Measurements from ENCODE around the gene SUSD6.

SUSD6 gene

DNA sequence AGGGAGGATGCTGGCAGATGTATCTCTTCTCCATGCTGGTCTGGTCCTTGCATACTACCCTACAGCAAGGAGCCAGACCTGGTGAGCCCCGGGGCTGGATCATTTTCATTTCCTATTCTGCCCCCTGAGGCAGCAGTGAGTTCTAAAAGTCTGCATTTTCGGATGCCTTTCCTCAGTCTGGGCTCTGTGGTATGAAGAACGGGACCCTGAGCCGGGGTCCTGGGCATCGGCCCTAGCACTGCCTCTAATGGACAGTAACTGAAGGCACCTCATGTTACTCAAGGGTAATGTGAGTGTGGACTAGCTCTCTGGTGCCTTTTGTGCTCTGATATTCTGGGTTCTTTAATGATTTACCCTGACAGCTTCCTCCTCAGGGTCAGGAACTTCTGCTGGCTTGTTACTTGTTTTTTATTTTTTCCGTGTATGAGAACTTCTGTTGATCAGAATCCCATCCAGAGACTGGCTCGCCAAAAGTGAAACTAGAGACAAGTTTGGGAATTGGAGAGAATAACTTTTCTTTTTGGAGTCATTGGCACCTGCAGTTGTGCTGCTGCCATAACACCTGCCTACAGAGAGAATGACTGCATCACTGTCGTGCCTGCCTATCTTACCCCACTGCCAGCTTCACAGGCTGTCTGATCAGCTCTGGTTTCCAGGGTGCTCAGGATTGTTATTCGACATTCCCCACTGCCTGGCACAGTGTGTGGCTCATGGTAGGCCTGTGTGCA, 62.3 kb downstream of the SUSD6 start:
- DNase-seq (ENCODE audit: low read depth in 2 of 2): no peak

DNA sequence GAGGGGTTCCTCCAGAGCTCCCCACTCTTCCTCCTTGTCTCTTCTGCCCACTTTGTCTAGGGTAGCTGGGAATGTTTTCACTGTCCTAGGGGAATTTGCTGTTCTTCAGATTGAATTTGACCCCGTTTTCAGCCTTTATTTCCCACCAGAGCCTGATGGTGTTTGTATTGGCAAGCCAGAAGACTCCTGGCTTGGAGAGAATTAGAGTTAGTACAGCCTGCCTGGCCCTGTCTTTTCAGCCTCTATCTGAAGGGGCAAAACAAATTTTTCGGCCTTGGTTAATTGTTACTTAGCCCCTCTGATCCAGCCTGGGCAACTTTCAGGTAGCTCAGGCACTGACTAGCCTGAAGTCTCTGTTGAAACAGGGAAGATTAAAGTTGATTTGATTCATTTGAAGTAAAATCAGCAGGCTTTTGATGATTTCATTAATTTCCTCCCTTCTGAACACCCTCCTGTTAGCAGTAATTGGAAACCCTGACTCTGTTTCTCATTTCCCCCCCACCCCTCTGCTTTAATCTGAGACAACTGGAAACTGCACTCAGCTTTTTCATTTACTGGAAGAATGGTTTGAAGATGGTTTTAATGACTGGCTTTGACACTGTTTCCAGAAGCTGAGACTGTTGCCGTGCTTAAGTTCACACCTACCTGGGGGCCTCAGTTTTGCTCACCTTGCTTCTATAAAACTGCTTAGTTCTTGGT, 63.3 kb downstream of the SUSD6 start:
- no peak for DNase-seq (ENCODE audit: low read depth in 2 of 2)

DNA sequence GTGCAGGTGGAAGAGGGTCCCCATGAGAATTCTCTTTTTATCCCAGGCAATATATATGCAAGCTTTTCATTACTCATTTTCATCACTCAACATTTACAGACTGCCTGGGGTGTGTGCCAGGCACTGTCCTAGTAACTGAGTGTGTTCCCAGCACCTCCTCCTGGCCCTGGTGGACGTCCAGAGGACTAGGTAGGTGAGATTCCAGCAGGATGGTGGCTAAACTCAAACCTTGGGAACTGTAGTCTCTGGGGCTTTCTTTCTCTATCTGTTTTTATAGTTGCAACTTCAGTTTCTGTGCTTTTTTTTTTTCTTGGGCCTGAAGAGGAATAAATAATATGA, 63.8 kb downstream of the SUSD6 start:
- no peak for DNase-seq (ENCODE audit: low read depth in 2 of 2)

DNA sequence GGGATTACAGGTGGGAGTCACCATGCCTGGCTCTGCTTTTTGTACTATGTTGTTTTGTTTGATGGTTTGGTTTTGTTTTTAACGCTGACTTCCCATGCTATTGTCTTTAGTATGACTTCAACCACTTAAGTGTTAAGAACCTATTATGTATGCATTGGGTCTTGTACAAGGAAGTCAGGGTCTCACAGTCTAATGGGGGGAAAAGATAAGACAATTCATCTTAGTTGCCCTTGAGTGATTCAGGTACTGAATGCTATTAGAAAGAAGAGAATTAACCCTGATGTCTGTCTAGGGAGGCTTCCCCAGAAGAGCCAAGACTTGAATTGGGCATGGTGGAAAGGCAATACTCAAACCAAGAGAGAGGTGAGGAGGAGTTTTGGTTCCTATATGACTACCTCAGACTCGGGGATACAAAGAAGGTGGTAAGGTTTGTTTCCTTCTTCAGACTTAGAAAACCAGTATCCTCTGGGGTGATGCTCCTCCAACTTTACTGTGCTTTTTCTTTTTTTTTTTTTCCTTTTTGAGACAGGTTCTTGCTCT, 64.6 kb downstream of the SUSD6 start:
- no peak for DNase-seq (ENCODE audit: low read depth in 2 of 2)

DNA sequence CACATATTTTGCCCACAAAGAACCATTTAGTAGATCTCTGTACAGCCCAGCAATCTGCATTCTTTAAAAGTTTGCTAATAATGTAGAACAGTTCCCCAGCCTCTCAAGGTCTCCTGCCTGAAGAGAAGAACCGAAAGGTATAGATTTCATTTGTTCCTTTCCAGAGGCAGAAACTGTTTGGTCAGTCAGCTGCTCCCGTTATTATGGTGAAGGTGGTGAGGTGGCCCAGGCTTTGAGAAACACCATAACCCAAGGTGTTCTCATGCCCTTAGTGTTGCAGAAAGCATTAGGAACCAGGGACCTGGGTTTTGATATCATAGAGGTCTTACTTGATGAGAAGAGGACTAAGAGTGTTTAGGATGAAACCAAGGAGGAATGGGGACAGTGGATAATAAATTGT, 65.3 kb downstream of the SUSD6 start:
- no peak for DNase-seq (ENCODE audit: low read depth in 2 of 2)

DNA sequence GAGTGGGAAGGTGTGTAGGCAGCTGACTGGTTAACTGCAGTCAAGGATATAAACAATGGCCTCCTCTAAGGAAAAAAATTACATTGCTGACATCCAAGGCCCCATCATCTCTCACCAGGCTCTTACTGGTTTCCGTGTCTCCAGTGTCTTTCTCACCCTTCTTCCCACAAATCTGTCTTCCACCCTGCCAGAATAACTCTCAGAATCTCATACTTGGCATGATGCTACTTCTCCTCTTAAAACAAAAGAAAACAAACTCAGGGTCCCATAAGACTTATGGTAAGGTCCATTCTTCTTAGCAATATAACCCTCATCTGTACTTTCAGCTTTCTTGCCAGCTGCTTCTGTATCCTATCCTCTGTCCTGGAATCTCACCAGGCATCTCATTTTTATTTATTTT, 68.9 kb downstream of the SUSD6 start:
- no peak for DNase-seq (ENCODE audit: low read depth in 2 of 2)

DNA sequence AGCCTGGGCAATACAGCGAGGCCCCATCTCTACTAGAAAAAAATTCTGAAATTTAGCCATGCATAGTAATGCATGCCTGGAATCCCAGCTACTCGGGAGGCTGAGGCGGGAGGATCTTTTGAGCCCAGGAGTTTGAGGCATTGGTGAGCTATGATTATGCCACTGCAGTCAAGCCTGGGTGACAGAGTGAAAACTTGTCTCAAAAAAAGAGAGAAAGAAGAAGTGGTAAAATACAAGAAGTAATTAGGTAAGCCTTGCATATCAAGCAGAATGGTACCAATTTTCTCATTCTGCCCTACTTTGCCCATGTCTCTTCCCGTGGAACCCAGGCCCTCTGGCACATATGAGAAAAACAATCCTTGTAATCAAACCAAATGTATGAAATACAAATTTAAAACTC, 70.7 kb downstream of the SUSD6 start:
- no peak for DNase-seq (ENCODE audit: low read depth in 2 of 2)

DNA sequence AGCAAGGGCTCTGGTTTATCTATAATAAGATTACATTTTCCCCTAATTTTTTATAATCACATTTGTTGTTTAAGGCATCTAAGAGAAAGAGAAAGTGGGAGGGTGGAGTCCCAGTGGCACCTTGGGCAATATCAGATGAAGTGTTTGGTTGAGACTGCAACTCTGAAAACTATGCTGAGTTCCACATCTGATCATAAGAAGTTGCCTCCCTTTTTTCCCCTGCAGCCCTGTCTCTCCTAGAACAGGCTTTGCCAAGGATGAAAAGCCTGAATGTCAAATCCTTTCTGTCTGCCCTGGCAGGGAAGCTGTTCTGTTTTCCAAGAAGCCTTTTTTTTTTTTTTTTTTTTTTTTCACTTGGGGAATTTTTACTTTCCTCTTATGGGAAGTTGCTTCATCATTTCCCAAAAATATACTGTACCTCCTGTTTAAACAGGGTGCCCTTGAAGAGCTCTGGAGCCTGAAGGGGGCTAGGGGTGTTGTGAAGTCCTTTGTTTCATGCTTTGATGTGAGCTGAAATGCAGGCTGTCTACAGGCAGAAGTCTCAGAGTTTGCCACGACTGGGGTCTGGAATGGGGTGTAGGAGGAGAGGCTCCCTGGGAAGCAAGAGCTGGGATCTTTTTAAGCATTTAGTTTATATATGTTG, 71.3 kb downstream of the SUSD6 start:
- no peak for DNase-seq (ENCODE audit: low read depth in 2 of 2)

DNA sequence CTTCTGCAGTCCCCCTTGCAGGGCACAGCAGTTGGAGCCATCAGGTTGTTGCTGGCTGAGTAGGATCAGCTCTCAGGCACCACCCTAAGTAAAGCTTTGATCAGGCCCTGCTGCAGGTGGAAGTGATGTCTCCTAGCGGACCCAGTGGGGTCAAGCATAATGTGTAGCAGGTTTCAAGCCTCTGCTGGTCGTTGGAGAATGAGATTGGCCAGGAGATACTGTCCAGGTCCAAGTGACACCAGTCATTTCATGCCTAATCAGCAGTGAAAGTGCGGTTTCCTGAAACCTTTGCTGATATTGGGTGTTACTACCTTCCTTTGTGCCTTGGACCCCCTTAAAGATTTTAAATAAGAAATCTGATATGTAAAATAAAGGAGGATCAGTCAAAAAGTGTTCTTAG, 72.6 kb downstream of the SUSD6 start:
- no peak for DNase-seq (ENCODE audit: low read depth in 2 of 2)

DNA sequence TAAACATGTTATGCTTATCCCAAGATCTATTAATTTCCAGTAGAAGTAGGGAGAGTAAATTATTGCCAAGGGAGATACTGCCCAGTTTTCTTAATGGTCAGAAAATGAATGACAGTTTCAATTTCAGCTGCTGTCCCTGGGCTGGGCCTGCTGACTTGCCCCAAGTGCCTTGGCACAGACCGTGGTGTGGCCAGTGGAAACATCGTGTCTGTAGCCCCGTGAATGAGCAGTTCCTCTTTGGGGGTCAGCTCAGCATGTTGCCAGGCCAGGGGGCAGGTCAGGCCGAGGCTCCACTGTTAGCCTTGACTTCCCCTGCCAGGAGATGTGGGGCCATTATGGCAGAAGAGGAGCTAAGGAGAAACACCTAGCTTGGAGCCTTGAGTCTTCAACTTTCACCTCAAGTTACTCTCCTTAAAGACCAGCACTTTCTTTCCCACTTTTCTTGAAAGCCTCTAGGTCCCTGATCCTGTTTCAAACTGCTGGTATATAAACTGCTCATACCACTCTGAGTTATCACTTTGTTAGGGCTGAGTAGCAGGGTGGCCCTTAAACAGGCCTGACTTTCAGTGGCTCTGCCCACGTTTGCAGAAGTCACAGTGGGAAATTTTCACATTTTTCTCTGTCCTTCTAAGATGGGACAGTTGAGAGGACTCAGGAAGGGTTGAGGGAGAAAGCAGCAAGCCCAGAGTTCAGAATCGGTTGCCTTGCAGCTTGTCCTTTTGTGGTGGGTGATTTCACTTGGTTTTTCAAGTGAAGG, 73.2 kb downstream of the SUSD6 start:
- DNase-seq (ENCODE audit: low read depth in 2 of 2): no peak

DNA sequence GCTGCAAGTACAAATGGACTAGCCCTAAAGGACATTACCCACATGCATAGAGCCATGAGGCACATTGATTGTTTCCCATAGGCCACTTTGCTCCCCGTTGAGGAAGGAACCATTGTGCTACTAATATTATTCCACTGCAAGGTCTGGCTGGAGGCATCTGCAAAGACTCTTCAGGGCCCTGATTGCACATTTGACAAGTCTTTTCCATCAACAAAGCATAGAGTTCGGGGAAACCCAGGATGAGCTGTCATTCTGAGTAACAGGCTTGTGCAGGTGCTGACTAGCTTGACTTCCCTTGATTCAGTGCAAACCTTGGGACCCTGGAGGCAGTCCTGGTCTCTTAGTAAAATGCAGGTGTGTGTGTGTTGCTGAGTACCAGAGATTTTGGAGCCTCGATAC, 73.8 kb downstream of the SUSD6 start:
- peak; percentile 63 to 64 for DNase-seq (ENCODE audit: low read depth in 2 of 2)

DNA sequence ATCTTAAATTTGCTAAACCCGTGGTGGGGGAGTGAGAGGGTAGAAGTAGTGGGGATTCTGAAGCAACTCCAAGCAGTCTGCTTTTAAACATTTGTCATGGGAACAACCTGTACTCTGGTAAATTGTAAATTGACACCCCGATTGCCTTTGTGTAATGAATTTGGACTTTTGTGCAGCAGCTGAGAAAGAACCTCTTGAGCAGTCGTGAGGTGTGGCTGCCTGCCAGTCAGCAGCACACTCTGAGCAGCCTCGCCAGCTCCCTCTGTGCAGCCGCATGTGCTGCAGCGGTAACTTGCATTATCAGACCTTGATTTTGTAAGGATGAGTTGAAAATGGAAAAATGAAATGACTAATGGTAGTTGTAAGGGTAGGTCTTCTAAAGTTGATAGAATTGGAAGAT, 74.3 kb downstream of the SUSD6 start:
- no peak for DNase-seq (ENCODE audit: low read depth in 2 of 2)

DNA sequence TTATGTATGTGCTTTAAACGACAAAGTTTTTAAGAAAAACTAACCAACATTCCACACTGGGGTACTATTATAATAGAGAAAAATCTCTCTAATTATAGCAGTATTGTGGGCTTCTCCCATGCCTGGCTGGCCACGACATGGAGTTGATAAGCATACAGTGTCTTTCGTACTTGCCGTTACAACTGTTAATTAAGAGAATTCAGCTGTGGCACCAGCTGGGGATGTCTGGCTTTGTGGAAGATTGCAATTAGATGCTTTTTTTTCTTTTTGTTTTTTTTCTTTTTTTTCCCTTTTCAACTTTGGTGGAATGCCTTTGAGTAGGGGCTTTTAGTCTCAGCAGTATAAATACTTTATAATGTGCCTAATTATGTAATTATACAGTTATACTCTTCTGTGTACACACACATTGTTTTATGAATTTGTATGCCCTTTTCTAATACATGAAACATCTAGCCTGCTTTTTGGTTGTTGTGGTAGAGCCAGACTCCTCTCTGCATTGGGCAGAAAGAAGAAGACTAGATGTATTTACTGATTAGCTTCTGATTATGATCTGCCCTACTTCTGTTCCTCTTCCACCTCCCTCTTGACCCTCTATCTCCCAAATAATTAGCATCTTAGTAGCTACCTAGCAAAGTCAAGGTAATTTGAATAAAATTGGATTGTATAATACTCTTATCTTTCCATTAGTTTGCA, 76.4 kb downstream of the SUSD6 start:
- no peak for DNase-seq (ENCODE audit: low read depth in 2 of 2)

DNA sequence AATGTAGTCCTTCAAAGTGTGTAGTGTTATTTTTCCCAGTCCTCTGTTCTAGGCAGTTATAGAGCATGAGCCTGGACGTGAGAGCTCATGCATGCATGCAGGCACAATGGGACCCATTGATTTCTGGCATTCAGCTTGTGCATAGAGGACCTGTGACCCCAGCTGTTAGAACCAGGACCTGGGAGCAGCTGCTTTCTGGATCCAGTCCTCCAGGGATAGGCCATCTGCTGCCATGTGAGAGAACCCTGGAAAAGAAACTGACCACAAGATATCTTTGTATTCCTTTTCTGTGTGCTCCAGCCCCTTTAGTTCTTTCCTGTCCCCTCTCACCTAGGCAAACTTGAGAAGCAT, 76.9 kb downstream of the SUSD6 start:
- DNase-seq (ENCODE audit: low read depth in 2 of 2): no peak

DNA sequence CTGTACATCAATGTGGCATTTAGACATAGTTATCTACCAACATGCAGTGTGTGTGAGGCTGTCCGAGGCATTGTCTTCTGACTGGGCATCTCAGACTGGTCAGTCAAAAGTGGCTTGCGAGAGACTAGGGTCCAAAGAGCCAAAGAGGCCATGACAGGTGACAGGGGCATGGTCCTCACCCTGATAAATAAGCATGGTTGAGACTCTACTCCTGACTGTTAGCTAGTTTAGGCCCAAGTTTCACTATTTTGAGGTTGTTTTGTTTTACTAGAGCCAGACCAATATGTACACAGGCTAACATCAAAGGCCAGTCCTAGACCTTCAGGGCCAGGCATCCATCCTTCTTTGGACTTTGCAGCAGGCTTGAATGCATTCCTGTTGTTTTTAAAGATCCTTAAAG, 78.6 kb downstream of the SUSD6 start:
- DNase-seq (ENCODE audit: low read depth in 2 of 2): no peak

DNA sequence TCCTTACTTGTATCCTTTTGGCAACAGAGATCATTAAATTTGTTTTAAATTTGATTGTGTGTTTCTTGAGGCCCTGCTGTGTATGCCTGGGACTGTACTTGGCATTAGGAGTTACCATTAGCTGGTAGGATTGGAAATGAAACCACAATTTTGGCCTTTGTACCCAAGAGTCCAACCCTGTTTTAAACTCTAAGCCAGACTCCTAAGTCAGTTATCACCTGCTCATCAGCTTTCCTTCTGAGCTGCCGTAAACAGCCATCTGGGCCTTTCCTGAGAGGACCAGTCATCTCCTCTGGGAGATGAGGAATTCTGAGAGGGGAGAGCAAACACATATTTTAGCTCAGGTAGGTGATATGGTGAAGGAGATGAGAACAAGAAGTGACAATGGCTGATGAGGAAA, 81.2 kb downstream of the SUSD6 start:
- DNase-seq (ENCODE audit: low read depth in 2 of 2): no peak

DNA sequence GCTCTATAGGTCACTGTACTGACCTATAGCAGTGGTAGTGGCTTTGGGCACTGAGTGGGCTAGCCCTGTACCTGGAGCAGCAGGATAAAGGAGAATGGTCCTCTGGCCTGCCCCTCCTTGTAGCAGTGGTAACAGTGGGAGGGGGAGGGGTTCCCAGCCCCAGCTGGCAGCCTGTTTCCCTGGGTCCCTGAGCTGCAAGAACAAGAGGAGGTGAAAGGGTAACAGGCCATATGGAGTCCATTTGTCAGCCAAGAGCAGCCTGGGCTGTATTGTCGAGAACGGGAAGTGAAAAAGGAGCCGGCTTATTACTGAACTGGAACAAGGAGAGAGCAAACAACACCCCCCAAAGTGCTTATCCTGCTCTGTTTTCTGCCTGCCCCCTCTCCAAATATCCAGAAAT, 81.7 kb downstream of the SUSD6 start:
- DNase-seq (ENCODE audit: low read depth in 2 of 2): no peak

DNA sequence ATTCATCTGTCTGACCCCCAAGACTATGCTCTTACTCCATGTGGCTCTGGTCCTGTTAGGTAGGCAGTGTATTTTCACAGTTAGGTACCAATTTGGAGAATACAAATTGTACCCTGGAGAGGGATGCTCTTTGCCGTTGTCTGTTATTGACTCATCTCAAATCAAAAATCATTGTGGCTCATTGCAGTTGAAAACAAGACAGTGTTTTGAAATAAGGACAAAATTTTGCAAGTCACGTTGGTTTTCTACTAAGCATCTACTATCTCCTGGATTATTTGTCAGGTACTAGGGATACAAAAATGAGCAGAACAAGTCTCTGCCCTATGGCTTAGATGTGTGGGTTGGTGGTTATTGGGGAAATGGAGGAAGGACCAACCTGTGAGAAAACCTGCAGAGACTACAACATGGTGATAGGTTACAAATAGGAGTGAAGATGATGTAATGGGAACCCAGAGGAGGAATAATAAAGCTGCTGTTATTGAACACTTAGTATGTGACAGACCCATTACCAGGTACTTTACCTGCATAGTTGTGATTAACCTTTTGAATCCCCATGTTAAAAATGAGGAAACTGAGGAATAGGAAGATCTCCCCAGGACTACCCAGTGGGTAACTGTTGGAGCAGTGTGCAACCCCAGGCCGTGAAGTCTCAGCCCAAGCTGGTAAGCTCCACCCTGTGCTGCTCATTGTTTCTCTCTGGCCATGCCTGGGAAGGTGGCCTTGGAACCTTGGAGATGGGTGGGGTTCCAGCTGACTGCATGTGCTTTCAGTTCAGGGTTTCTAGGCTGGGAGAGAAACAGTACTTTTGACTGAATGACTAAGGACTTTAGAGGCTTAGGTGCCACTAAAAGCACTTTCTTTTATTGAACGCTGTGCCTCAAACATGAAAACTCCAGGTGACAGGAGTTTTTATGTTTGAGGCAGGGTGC, 82.7 kb downstream of the SUSD6 start:
- DNase-seq (ENCODE audit: low read depth in 2 of 2): no peak

DNA sequence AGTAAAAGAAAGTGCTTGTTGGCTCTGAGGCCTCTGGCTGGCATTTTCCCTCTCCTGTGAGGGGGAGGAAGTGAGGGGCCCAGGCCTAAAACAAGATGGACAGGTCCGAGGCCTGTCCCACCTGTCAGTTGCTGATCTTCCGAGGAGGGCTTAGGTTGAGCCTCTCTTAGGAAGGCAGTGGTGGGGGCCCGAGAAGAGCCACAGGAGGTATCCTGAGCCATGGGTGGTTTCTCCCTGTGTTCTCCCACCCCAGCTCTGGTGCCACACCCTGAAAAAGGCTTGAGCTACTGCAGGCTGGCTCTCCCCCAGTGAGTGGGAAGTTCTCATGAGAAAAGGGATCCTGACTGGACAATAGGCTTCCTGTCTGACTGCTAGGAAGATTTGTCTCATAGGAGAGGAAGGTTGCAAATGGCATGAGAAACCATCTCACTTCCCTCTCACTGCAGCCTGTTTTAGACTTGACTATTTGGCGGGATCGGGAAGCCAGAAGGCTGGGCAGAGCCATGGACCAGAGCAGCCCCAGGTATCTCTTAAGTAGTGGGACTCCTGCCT, 83.4 kb downstream of the SUSD6 start:
- no peak for DNase-seq (ENCODE audit: low read depth in 2 of 2)
